GM18519 (cell line): Measurements from ENCODE around the gene ABHD2.
"Not testable (repeated sequence)": the region's sequence is repeated elsewhere in the genome, so short reads cannot be mapped to it uniquely, and the experiment has no call there.

Experiments used
- ATAC-seq: cut with Tn5 transposase; IDR thresholded peaks from one replicate; pipeline ENCODE4 v1.9.1; 2021; ENCODE audit warnings: mild to moderate bottlenecking, moderate library complexity; ENCODE audit not compliant: unreplicated experiment, low FRiP score

ABHD2 gene

DNA sequence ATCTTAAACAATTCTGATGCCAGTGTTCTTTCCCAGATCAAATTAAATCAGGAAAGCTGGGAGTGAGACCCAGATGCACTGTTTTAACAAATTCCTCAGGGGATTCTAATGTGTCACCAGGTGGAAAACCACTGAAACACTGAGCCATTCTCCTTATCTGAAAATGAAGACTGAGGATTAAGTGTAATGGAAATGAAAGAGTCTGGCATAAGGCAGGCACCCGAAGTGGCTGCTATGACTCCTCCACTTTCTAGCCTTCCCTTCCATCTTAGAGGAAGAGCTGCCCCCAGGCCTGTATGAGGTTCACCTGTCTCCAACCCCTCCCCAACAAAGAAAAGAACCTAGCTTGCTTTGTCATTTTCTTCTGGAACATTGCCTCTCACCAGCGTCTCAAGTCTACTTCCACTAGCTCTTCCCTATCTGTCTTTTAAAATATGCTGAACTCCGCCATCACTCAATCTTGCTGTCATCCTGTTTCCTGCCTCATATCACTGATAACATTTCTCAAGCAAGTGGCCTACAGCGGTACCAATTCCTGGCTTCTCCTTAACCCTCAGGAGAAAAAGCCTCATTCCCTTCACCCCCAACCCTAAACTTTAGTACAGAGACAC, 13.7 kb upstream of the ABHD2 start:
- ATAC-seq = no peak

- no peak for ATAC-seq
Observed at GRCh38 chr15:89075101-89075640, 13.1 kb upstream of the ABHD2 start.

- no peak for ATAC-seq
Observed at GRCh38 chr15:89075846-89076245, 12.4 kb upstream of the ABHD2 start.

- ATAC-seq = no peak
Observed at GRCh38 chr15:89077750-89078149, 10.5 kb upstream of the ABHD2 start.

GRCh38 chr15:89078851-89079810, 9.1 kb upstream of the ABHD2 start:
- ATAC-seq = no peak

- no peak for ATAC-seq
Observed at GRCh38 chr15:89081878-89082277, 6.4 kb upstream of the ABHD2 start.

- ATAC-seq = no peak
Observed at GRCh38 chr15:89083246-89083645, 5.0 kb upstream of the ABHD2 start.

- no peak for ATAC-seq
Observed at GRCh38 chr15:89085289-89085926, 2.8 kb upstream of the ABHD2 start.

- not testable (repeated sequence) for ATAC-seq
Observed at GRCh38 chr15:89085933-89086332, 2.3 kb upstream of the ABHD2 start.

DNA sequence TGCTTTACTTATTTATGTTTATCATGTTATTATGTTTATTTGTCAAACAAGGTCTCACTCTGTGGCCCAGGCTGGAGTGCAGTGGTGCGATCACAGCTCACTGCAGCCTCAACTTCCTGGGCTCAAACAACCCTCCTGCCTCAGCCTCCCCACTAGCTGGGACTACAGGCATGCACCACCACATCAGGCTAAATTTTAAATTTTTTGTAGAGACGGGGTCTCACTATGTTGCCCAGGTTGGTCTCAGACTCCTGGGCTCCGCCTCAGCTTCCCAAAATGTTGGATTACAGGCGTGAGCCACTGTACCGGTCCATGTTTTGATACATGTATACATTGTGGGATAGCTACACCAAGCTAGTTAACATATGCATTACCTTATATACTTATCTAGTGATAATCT, 1.9 kb upstream of the ABHD2 start:
- not testable (repeated sequence) for ATAC-seq

DNA sequence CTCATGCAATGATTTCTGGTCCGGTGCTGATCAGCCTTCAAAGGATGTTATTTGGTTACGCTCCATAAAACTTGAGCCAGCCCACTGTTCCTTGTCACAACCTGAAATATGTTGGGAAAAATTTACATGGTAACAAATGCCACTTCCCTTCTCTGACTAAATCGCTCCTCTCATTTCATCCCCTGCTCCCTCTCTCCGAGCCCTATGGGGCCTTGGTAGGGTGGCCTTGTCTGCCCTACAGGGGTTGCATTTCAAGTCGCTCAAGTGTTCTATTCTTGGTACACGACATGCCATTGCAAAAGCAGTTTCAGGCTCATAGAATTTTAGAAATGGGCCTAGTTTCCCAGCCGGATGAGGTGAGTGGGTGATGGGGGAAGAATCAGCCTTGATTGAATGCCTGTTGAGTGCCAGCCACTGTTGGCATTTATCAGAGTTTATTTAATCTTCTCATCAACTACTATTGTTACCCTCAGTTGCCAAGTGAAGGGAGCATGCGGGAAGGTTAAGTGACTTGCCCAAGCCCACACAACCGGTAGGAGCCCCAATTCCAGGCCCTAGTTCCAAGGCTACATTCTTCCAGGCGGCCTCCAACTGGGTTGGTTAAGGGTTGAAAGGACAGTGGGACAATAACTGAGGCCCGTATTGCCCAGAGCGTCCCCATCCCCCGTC, 961 bp upstream of the ABHD2 start:
- ATAC-seq = no peak

DNA sequence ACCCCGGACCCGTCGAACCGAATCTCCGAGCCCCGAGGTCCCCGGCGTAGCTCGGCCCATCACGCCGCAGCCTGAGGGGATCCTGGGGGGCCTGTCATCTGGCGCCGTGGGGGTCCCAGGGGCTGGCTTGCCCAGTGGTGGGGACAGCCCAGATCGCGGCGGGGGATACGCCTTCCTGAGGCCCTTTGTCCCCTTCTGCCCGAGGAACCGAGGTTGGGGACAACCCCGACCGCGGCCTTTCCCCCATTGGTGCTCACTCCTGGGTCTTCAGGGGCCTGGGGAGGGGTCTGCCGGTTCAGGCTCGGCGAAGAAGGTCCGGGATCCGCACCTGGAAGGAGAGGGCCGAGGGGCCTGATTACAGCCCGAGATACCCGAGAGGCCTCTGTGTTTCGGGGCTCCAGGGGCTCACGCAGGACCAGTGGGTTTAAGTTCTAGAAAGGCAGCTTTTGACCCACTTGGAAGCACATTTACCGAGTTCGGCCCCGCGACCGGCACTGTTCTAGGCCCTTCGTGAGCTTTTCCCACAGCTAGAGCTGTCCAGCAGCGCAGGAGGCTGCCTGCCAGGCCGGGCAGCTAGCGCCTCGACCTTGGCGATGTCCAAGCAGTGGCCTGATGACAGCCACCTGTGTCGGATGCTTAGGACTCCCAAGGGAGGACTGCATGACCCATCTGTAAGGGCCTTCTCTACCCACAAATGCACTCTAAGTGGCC, 504 bp downstream of the ABHD2 start:
- no peak for ATAC-seq

- no peak for ATAC-seq
Observed at GRCh38 chr15:89089316-89090230, 1.3 kb downstream of the ABHD2 start.

DNA sequence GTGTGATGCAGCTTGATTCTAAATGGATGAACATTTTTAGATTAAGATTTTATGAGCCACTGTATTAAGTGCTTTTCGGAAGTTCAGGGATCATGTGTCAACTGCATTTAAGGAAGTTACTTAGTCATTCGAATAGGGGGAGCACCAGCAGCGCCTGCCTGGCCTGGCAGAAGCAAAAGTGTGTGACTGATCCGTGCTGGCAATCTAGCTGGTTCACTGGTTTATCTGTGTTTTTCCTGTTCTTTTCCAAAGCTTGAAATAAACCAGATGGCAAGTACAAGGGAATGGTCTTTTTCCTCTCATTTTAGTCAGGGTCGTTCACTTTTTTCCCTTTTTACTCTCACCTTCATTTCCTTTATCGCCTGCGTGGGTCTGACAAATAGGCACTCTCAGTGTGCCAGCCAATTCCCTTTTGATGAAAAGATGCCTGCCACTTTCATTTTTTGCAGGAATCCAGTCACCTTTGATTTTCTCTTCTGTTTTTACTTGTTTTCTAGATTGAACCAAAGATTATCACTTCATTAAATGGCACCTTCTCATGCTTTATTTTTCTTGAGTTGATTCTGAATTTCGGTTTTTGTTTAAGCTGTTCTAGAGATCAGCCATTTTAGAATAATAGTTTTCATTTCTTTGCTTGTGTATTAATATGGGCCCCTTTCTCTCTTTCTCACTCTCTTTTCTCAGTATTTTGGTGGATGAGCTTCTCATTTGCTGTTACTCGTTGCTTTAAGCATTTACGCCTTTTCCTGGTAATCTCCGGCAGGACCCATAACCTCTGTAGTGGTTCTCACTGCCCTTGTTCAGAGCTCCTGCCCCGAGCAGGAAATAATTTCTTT, 2.8 kb downstream of the ABHD2 start:
- no peak for ATAC-seq

GRCh38 chr15:89091627-89092220, 3.5 kb downstream of the ABHD2 start:
- ATAC-seq = no peak

GRCh38 chr15:89093509-89093908, 5.3 kb downstream of the ABHD2 start:
- ATAC-seq = no peak

- no peak for ATAC-seq
Observed at GRCh38 chr15:89095073-89095472, 6.8 kb downstream of the ABHD2 start.

- ATAC-seq = no peak
Observed at GRCh38 chr15:89095556-89095955, 7.3 kb downstream of the ABHD2 start.
